Mesodermal cell (in vitro differentiated cells): ENCODE results near the gene CYP1B1.
A peak's percentile ranks its signal among the peaks of the same experiment; 100 is the strongest.
"Not testable (repeated sequence)": the region's sequence is repeated elsewhere in the genome, so short reads cannot be mapped to it uniquely, and the experiment has no call there.

Experiments used
- H3K27ac ChIP-seq: 2 replicates; pipeline ENCODE4 v1.7.0; 2013; ENCODE audit warnings: mild to moderate bottlenecking, low read depth, low read length, moderate library complexity; ENCODE audit not compliant: severe bottlenecking
- H3K36me3 ChIP-seq: 2 replicates; pipeline ENCODE4 v1.7.1; 2013; ENCODE audit warnings: mild to moderate bottlenecking, low read length, moderate library complexity; ENCODE audit not compliant: control insufficient read depth, insufficient read depth
- H3K4me1 ChIP-seq: one replicate; pipeline ENCODE4 v1.7.1; 2013; ENCODE audit warnings: mild to moderate bottlenecking, low read length; ENCODE audit not compliant: insufficient read depth, control insufficient read depth, poor library complexity, severe bottlenecking
- H3K4me3 ChIP-seq: 2 replicates; pipeline ENCODE4 v1.7.0; 2013; ENCODE audit warnings: low read length, control low read depth, mild to moderate bottlenecking; ENCODE audit not compliant: insufficient read depth, poor library complexity, severe bottlenecking; ENCODE audit errors: extremely low read depth
- H3K9me3 ChIP-seq: 2 replicates; pipeline ENCODE4 v1.7.1; 2013; ENCODE audit warnings: mild to moderate bottlenecking, low read length, moderate library complexity; ENCODE audit not compliant: control insufficient read depth
- WGBS, 2 experiments: methylation state at CpG; one replicate each; pipeline ENCODE4 v1.1.5; 2013; ENCODE audit warnings: missing lambda C conversion rate in 2 of 2; ENCODE audit not compliant: insufficient coverage in 2 of 2; 5-methylcytosine and 5-hydroxymethylcytosine counted together

CYP1B1 gene

GRCh38 chr2:38090212-38090611, 14.3 kb upstream of the CYP1B1 start:
- H3K27ac ChIP-seq, H3K4me3 ChIP-seq, H3K36me3 ChIP-seq, H3K4me1 ChIP-seq, H3K9me3 ChIP-seq: not testable (repeated sequence)
- WGBS, 2 experiments, result 87 to 100% methylated on average over 4 to 5 of the region's 6 CpGs

GRCh38 chr2:38085998-38086698, 10.2 kb upstream of the CYP1B1 start:
- H3K4me1 ChIP-seq, H3K4me3 ChIP-seq, H3K36me3 ChIP-seq, H3K27ac ChIP-seq, H3K9me3 ChIP-seq: not testable (repeated sequence)
- 21 to 30% methylated on average over 7 to 9 of the region's 10 CpGs for WGBS, 2 experiments

GRCh38 chr2:38084556-38084955, 8.6 kb upstream of the CYP1B1 start:
- not testable (repeated sequence) for H3K27ac ChIP-seq, H3K4me3 ChIP-seq, H3K36me3 ChIP-seq, H3K4me1 ChIP-seq, H3K9me3 ChIP-seq
- WGBS, 2 experiments, result 33 to 36% methylated on average over 5 to 6 of the region's 8 CpGs

GRCh38 chr2:38082727-38083126, 6.8 kb upstream of the CYP1B1 start:
- not testable (repeated sequence) for H3K4me3 ChIP-seq, H3K36me3 ChIP-seq, H3K27ac ChIP-seq, H3K4me1 ChIP-seq, H3K9me3 ChIP-seq
- WGBS, 2 experiments, result 69 to 88% methylated on average over 2 to 6 of the region's 9 CpGs

GRCh38 chr2:38080346-38080745, 4.4 kb upstream of the CYP1B1 start:
- no peaks in the 10 kb centered on the region for H3K9me3 ChIP-seq
- H3K27ac ChIP-seq, result no peak overlapping the region
- no peak overlapping the region for H3K4me3 ChIP-seq
- no peaks in the 10 kb centered on the region for H3K36me3 ChIP-seq
- peaks cover 7% of the 10 kb centered on the region for H3K4me1 ChIP-seq
- WGBS, 2 experiments, result 76 to 93% methylated on average over 2 of the region's 3 CpGs

- no peaks in the 10 kb centered on the region for H3K36me3 ChIP-seq
- WGBS, 2 experiments, result 61 to 62% methylated on average over 10 to 11 of the region's 11 CpGs
- peaks cover 7% of the 10 kb centered on the region for H3K4me1 ChIP-seq
- H3K4me3 ChIP-seq, result no peak overlapping the region
- no peak overlapping the region for H3K27ac ChIP-seq
- no peaks in the 10 kb centered on the region for H3K9me3 ChIP-seq
Measured at GRCh38 chr2:38079116-38080052, 3.4 kb upstream of the CYP1B1 start.

GRCh38 chr2:38077431-38077769, 1.4 kb upstream of the CYP1B1 start:
- H3K27ac ChIP-seq, result no peak overlapping the region

GRCh38 chr2:38076710-38077430, 919 bp upstream of the CYP1B1 start:
- Histone ChIP-seq H3K9me3 (no peaks in the 10 kb centered on the region), H3K4me3 (peak overlapping the region; percentile 49), H3K4me1 (peaks cover 14% of the 10 kb centered on the region), H3K27ac (no peak overlapping the region), H3K36me3 (no peaks in the 10 kb centered on the region)
- 1 to 2% methylated on average over 26 to 70 of the region's 76 CpGs for WGBS, 2 experiments

More at GRCh38 chr2:38077431-38077769, 1.4 kb upstream of the CYP1B1 start:
- WGBS, 2 experiments, result 34 to 39% methylated on average over 11 to 12 of the region's 12 CpGs
- no peaks in the 10 kb centered on the region for H3K36me3 ChIP-seq
- H3K9me3 ChIP-seq, result no peaks in the 10 kb centered on the region
- peaks cover 14% of the 10 kb centered on the region for H3K4me1 ChIP-seq
- peak overlapping the region; percentile 49 for H3K4me3 ChIP-seq

- 0 to 1% methylated on average over 40 to 49 of the region's 51 CpGs for WGBS, 2 experiments
- H3K9me3 ChIP-seq, result no peaks in the 10 kb centered on the region
- no peaks in the 10 kb centered on the region for H3K36me3 ChIP-seq
- no peak overlapping the region for H3K27ac ChIP-seq
- H3K4me1 ChIP-seq, result peaks cover 14% of the 10 kb centered on the region
- peak overlapping the region; percentile 49 for H3K4me3 ChIP-seq
Measured at GRCh38 chr2:38076152-38076709, 280 bp upstream of the CYP1B1 start.

GRCh38 chr2:38074764-38075506, 1.0 kb downstream of the CYP1B1 start:
- WGBS, 2 experiments, result 8 to 12% methylated on average over 54 to 71 of the region's 82 CpGs
- H3K4me3 ChIP-seq, result peak overlapping the region; percentile 49
- no peaks in the 10 kb centered on the region for H3K9me3 ChIP-seq
- H3K4me1 ChIP-seq, result peaks cover 14% of the 10 kb centered on the region
- no peak overlapping the region for H3K27ac ChIP-seq
- no peaks in the 10 kb centered on the region for H3K36me3 ChIP-seq
